Ramos (cell line): Measurements from ENCODE around the gene CCDC85B.

Experiments
- in situ Hi-C: fragments of 300-500 bp; cut with MboI; formaldehyde crosslinking; loops from one replicate; pipeline ENCODE4 v1.14.3; 2022; ENCODE audit warnings: low sequenced_read_pairs; ENCODE audit not compliant: unreplicated experiment

CCDC85B gene

DNA sequence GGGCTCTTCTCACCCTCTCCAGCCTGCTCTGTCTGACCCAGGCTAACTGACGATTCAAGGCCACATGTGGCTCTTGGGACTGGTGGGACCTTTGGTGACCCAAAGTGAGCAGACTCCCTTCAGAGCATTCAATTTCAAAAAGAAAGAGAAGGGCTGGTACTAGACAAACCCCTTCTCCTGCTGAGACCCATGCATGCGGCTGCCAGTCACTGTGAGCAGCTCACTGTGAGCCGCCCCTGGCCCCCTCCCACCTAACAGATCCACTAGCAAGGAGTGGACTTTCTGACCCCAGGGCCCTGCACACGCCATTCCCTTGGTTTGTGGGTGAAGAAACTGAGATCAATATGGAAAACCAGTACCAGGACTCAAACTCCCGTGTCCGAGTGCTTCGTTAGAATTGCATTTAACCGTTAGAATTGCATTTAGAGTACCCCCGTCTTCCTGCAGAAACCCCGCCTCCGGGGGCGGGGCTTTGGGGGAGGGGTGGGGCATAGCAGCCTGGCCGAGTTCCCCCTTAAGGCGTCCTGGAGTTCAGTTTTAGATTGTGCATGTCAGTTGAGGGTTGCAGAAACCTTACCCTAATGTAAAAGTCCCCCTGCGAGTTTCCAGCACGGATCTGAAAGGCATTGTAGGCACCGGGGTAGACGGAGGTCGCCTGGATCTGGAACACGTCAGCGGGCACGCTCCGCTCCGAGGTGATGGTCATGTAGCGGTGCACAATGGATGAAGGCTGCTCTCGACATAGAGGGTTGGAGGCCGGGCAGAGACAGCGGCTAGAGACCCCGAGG lies 23.0 kb upstream of the CCDC85B start:
- in situ Hi-C loops = no loop called here

GRCh38 chr11:65868076-65868667 lies 22.3 kb upstream of the CCDC85B start:
- in situ Hi-C loops = no loop called here

- in situ Hi-C loops = no loop called here
These were observed 21.6 kb upstream of the CCDC85B start for GRCh38 chr11:65868907-65869306.

DNA sequence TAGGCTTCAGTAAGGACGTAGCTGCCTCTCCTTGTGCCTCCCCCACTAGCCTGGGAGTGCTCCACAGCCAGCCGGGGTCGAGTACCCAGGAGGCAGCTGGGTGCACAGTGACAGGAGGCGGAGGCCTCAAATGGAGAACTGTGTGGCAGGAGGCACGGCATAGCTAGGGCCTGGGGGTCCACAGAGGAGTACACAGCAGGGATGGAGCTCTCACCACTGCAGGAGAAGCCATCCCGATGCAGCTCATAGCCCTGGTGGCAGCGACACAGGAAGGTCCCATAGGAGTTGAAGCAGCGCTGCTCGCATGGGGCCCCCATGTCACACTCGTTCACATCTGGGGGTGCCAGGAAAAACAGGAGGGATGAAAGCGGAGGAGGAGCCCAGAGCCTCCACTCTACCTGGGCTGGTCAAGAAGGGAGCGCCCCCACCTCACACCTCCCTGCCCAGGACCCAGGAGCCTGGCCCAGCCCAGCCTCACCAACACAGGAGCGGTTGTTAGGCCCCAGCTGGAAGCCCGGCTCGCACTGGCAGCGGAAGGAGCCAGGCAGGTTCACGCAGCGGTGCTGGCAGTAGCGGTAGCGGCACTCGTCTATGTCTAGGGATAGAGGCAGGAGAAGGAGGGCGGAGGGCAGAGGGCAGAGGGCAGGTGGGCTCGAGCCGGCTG lies 20.7 kb upstream of the CCDC85B start:
- in situ Hi-C loops = no loop called here

- in situ Hi-C loops = no loop called here
These were observed 20.2 kb upstream of the CCDC85B start for GRCh38 chr11:65870307-65870658.

DNA sequence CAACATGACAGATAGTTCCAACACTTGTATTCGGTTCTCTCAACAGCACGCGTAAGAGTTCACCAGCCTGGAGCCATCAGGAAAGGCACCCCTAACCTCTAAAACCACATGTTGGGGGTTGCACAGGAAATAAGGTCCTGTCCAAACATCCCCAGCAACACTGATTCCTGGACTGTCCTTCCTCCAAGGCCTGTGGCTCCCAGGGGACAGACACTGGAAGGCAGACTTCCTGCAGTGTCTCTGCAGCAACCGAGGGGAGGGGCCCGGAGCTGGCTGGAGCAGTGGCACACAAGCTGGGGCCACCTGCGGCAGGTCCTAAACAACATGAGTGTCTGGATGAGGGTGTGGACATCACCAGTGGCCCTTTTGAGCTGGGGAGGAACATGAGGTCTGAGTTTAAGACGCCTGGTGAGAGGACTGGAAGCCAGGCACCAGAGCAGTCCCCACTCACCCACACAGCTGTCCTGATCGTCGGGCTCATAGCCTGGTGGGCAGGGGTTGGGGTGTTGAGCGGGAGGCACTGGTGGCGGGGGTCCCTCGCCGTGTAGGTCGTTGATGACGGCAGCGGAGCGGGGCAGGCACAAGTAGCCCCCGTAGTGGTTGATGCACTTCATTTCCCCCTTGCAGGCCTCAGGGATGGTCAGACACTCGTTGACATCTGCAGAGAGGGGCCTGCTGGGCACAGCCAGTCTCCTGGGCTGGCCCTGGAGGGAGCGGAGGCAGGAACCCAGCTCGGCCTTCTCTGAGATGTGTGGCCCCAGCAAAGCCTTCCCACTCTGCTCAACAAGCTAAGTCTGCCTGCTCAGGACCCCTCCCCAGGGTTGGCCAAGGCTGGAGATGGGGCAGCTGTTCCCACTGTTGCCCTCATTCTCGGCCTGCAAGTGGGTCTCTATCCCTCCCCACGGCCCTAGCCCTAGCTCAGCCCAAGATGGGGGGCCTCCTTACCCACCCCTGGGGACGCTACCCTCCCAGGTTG lies 19.5 kb upstream of the CCDC85B start:
- in situ Hi-C loops = no loop called here

DNA sequence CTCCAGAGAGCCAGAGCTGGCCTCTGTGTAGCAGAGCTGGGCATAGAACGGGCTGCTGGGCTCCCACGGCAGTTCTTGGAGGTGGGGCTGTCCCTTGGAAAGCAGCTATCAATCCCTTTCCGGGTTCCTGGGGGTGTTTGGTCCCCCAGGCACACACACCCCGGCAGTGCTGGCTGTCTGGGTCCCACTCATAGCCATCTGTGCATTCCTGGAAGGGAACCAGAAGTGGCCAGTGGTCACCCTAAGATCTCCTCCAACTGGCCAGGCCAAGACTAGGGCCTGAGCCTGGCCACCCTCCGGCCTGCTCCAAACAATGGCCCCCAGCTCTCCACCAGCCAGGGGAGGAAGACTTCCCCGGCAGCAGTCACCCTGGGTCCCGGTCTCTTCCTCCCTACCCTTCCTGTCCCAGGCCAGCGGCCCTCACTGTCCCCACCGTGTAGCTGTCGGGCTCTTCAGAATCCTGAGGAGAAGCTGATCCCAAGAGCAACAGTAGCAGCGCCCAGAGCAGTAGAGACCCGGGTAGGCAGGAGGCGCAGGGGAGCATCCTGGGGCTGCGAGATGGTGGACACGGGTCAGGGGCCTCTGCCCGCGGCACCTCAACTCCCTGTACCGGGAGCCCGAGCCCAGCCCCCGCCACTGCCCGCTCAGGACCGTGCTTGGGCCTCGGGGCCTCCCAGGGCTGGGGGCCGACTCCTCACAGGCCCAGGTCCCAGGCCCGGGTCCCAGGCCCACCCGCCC lies 18.5 kb upstream of the CCDC85B start:
- in situ Hi-C loops = no loop called here

- in situ Hi-C loops = no loop called here
These were observed 17.7 kb upstream of the CCDC85B start, which contains the start of gene EFEMP2 for GRCh38 chr11:65872586-65873317. EFEMP2 (minus strand) TSS chr11:65872800; CDS start chr11:65872354, 446 bp downstream.

- in situ Hi-C loops = no loop called here
These were observed 16.9 kb upstream of the CCDC85B start for GRCh38 chr11:65873318-65874156.

- in situ Hi-C loops = loop anchor here (5.0 kb wide), 1 partner anchor 108 kb away; no protein-coding TSS in a partner anchor
These were observed 10.9 kb upstream of the CCDC85B start, which contains the start of gene CTSW for GRCh38 chr11:65879617-65880016. CTSW (plus strand) TSS chr11:65879837; CDS start chr11:65879855, 18 bp downstream.

DNA sequence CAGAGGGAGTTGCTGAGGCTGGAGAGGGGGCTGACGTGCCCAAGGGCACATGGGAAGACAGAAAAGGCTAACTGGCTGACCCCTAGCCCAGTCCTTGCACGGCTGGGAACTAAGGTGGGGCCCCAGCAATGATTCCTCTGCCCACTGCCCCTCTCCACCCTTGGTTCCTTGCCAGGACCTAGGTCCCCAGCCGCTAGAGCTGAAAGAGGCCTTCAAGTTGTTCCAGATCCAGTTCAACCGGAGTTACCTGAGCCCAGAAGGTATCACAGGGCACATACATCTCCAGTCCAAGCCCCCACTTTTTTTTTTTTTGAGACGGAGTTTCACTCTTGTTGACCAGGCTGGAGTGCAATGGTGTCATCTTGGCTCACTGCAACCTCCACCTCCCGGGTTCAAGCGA lies 10.4 kb upstream of the CCDC85B start:
- in situ Hi-C loops = loop anchor here (5.0 kb wide), 1 partner anchor 107 kb away; no protein-coding TSS in a partner anchor

GRCh38 chr11:65880844-65881421 lies 9.5 kb upstream of the CCDC85B start:
- in situ Hi-C loops = loop anchor here (5.0 kb wide), 1 partner anchor 106 kb away; no protein-coding TSS in a partner anchor

DNA sequence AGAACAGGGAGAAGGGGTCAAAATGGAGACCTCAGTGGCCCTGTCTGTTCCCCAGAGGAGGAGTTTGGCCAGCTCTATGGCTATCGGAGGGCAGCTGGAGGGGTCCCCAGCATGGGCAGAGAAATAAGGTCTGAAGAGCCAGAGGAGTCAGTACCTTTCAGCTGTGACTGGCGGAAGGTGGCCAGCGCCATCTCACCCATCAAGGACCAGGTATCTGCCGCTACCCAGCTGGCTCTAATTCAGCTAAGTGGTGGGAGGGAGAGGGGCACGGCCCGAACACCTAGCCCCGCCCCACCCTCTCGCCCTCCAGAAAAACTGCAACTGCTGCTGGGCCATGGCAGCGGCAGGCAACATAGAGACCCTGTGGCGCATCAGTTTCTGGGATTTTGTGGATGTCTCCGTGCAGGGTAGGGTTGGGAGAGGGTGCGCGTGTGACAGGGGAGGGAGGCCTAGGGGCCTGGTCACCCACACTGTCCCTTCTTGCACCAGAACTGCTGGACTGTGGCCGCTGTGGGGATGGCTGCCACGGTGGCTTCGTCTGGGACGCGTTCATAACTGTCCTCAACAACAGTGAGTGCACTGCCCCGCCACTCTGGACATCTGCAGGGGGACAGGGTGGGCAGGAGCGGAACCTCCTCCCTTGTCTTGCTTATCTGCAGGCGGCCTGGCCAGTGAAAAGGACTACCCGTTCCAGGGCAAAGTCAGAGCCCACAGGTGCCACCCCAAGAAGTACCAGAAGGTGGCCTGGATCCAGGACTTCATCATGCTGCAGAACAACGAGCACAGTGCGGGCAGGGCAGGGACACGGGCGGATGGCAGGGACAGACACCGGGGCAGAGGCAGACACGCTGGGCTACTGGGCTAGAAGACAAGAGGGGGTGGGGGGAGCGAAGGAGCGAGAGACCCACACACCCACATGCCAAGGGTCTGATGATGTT lies 8.1 kb upstream of the CCDC85B start:
- in situ Hi-C loops = loop anchor here (5.0 kb wide), 1 partner anchor 105 kb away; no protein-coding TSS in a partner anchor

GRCh38 chr11:65883058-65883761 lies 7.3 kb upstream of the CCDC85B start:
- in situ Hi-C loops = loop anchor here (5.0 kb wide), 1 partner anchor 104 kb away; no protein-coding TSS in a partner anchor
